ENCODE results near the gene DGKE.

DNA sequence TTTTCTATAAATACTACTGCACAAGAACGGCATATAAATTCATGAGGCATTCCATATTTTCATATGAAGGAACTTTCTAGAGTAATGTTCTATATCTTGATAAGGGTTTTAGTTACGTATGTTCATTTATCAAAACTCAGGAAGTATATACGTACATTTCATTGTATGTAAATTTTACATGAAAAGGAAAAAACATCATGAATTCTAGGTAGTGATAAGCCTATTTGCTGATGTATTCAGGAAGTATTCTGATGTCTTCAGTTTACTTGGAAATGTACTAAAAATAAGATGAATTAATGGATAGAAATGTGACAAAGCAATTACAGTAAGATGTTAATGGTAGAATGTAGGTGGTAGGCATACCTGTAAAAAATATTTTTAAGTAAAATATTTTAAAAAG is 4.7 kb downstream of the DGKE start:
- TF ChIP-seq, protein P1, sequence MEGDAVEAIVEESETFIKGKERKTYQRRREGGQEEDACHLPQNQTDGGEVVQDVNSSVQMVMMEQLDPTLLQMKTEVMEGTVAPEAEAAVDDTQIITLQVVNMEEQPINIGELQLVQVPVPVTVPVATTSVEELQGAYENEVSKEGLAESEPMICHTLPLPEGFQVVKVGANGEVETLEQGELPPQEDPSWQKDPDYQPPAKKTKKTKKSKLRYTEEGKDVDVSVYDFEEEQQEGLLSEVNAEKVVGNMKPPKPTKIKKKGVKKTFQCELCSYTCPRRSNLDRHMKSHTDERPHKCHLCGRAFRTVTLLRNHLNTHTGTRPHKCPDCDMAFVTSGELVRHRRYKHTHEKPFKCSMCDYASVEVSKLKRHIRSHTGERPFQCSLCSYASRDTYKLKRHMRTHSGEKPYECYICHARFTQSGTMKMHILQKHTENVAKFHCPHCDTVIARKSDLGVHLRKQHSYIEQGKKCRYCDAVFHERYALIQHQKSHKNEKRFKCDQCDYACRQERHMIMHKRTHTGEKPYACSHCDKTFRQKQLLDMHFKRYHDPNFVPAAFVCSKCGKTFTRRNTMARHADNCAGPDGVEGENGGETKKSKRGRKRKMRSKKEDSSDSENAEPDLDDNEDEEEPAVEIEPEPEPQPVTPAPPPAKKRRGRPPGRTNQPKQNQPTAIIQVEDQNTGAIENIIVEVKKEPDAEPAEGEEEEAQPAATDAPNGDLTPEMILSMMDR (IDR thresholded peaks at IDR 0.05): no peak
- TF ChIP-seq POLR2A (IDR thresholded peaks at IDR 0.05; ENCODE audit: low read depth): no peak
